CD4-positive, alpha-beta T cell treated with Interferon alpha-2 for 1 hour (primary cell): ENCODE measurements around the gene TEX2.
"Not testable (repeated sequence)": the region's sequence is repeated elsewhere in the genome, so short reads cannot be mapped to it uniquely, and the experiment has no call there.

Experiments used
- DNase-seq, 2 donors: peaks; one replicate each; pipeline ENCODE4 v3.0.0-alpha.2; 2020 to 2022

The TEX2 gene

GRCh38 chr17:64178011-64178825, 84.8 kb downstream of the TEX2 start:
- DNase-seq: no peak

- no peak for DNase-seq
Observed at GRCh38 chr17:64177311-64178010, 85.6 kb downstream of the TEX2 start.

- no peak for DNase-seq
Observed at GRCh38 chr17:64176556-64176955, 86.5 kb downstream of the TEX2 start.

- peak; percentile 14 to 71 for DNase-seq
Observed at GRCh38 chr17:64174686-64175456, 88.2 kb downstream of the TEX2 start.

GRCh38 chr17:64173646-64174045, 89.4 kb downstream of the TEX2 start:
- no peak for DNase-seq

GRCh38 chr17:64172510-64172909, 90.5 kb downstream of the TEX2 start:
- no peak for DNase-seq

GRCh38 chr17:64171041-64171440, 92.0 kb downstream of the TEX2 start:
- no peak for DNase-seq

GRCh38 chr17:64170286-64170685, 92.8 kb downstream of the TEX2 start:
- DNase-seq: no peak

- not testable (repeated sequence) for DNase-seq
Observed at GRCh38 chr17:64167666-64168065, 95.4 kb downstream of the TEX2 start.

- DNase-seq: no peak
Observed at GRCh38 chr17:64166876-64167275, 96.2 kb downstream of the TEX2 start.

- no peak for DNase-seq
Observed at GRCh38 chr17:64165347-64165746, 97.7 kb downstream of the TEX2 start.

- no peak for DNase-seq
Observed at GRCh38 chr17:64164596-64165285, 98.3 kb downstream of the TEX2 start.

GRCh38 chr17:64163468-64163867, 99.6 kb downstream of the TEX2 start:
- no peak for DNase-seq

GRCh38 chr17:64162554-64162953, 100.5 kb downstream of the TEX2 start:
- DNase-seq: no peak

GRCh38 chr17:64161380-64162176, 101.5 kb downstream of the TEX2 start:
- DNase-seq: no peak

GRCh38 chr17:64160378-64160777, 102.7 kb downstream of the TEX2 start:
- DNase-seq: no peak

GRCh38 chr17:64158831-64159590, 104.0 kb downstream of the TEX2 start:
- DNase-seq: no peak

GRCh38 chr17:64158406-64158805, 104.7 kb downstream of the TEX2 start:
- no peak for DNase-seq

GRCh38 chr17:64157669-64158180, 105.3 kb downstream of the TEX2 start:
- no peak for DNase-seq

- no peak for DNase-seq
Observed at GRCh38 chr17:64156670-64157069, 106.4 kb downstream of the TEX2 start.
